Cardiac muscle cell (in vitro differentiated cells and primary cell): ENCODE measurements around the gene UBE2K. TPM values are rescaled to one million over a fixed set of nuclear protein-coding genes. Genes with fewer than 3 reads are reported as not detected.
A peak's percentile ranks its signal among the peaks of the same experiment; 100 is the strongest.

Source experiments
- DNase-seq, 2 donors: peaks; one replicate each; pipeline versions ENCODE4 v3.0.0 to v3.0.0-alpha.2; 2010 to 2017; ENCODE audit warnings: low read depth in 1 of 2, low spot score in 1 of 2
- H3K27ac ChIP-seq: fragments of 200-600 bp; sonication (generic); 2 replicates; pipeline ENCODE4 v1.5.1; 2016
- H3K27me3 ChIP-seq: fragments of 200-600 bp; sonication (generic); 2 replicates; pipeline ENCODE4 v1.6.0; 2016; ENCODE audit warnings: control low read depth
- H3K36me3 ChIP-seq: fragments of 200-600 bp; sonication (generic); 2 replicates; pipeline ENCODE4 v1.5.1; 2016; ENCODE audit warnings: control low read depth
- H3K4me1 ChIP-seq: fragments of 200-600 bp; sonication (generic); 2 replicates; pipeline ENCODE4 v1.8.1; 2017; ENCODE audit warnings: low read depth, mild to moderate bottlenecking, mixed run types
- H3K4me3 ChIP-seq: fragments of 200-600 bp; sonication (generic); 2 replicates; pipeline ENCODE4 v1.5.1; 2016; ENCODE audit warnings: mild to moderate bottlenecking
- H3K9me3 ChIP-seq: fragments of 200-600 bp; sonication (generic); 2 replicates; pipeline ENCODE4 v1.5.1; 2017; ENCODE audit warnings: low read depth, mild to moderate bottlenecking, control low read depth
- polyA plus RNA-seq: library from polyadenylated mRNA; unstranded; fragments of >200 nt; fragmentation: Nextera tagmentation; extraction: Ambion mirVana; gene quantifications from 2 replicates; pipeline ENCODE4 v1.2.1, GENCODE V29; 2016
- total RNA-seq: library from RNA; depleted of rRNA; stranded (reverse); fragments of >200 nt; gene quantifications from 2 replicates; pipeline ENCODE4 v1.2.3, GENCODE V29; 2016
- TF ChIP-seq, protein P1 (sequence below): IDR thresholded peaks from 2 replicates; pipeline ENCODE4 v1.5.1; 2012; ENCODE audit warnings: low read depth, mild to moderate bottlenecking, low read length

The UBE2K gene
- total and polyA plus RNA-seq, 2 experiments from 2014 or later, result 52.0 to 52.5 TPM

DNA sequence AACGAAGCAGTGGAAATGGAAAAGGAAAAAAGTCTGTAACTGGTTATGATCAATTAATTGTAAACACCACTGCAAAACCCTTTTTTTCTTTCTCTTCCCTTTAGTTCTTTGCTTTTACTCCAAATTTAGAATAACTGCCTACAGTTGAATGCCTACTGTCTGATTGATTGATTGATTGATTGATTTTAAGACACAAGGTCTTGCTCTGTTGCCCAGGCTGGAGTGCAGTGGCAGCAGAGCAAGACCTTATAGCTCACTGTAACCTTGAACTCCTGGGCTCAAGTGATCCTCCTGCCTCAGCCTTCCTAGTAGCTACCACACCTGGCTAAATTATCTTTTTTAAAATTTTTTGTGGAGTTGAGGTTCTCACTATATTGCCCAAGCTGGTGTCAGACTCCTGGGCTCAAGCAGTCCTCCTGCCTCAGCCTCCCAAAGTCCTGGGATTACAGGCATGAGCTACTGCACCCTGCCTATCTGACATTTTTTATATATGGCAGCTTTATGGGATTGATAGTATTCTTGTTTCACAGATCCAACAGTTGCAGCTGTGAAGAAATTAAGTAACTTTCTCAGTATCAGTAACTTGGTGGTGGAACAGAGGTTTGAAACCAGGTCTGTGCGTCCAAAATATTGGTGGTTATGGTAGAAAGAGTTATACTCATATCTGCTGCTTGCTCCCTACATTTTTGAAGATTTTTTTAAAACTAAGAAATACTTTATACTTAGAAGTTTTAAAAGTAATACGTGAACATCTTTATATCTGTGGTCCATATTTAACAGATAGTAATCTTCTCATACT is 12.4 kb downstream of the UBE2K start:
- no peaks in the 10 kb centered on the region for H3K36me3 ChIP-seq
- no peak overlapping the region for H3K4me3 ChIP-seq
- H3K27me3 ChIP-seq, result no peaks in the 10 kb centered on the region
- no peaks in the 10 kb centered on the region for H3K4me1 ChIP-seq
- H3K27ac ChIP-seq, result no peak overlapping the region
- no peaks in the 10 kb centered on the region for H3K9me3 ChIP-seq
- TF ChIP-seq, protein P1, sequence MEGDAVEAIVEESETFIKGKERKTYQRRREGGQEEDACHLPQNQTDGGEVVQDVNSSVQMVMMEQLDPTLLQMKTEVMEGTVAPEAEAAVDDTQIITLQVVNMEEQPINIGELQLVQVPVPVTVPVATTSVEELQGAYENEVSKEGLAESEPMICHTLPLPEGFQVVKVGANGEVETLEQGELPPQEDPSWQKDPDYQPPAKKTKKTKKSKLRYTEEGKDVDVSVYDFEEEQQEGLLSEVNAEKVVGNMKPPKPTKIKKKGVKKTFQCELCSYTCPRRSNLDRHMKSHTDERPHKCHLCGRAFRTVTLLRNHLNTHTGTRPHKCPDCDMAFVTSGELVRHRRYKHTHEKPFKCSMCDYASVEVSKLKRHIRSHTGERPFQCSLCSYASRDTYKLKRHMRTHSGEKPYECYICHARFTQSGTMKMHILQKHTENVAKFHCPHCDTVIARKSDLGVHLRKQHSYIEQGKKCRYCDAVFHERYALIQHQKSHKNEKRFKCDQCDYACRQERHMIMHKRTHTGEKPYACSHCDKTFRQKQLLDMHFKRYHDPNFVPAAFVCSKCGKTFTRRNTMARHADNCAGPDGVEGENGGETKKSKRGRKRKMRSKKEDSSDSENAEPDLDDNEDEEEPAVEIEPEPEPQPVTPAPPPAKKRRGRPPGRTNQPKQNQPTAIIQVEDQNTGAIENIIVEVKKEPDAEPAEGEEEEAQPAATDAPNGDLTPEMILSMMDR, result no peak
- DNase-seq, result no peak

DNA sequence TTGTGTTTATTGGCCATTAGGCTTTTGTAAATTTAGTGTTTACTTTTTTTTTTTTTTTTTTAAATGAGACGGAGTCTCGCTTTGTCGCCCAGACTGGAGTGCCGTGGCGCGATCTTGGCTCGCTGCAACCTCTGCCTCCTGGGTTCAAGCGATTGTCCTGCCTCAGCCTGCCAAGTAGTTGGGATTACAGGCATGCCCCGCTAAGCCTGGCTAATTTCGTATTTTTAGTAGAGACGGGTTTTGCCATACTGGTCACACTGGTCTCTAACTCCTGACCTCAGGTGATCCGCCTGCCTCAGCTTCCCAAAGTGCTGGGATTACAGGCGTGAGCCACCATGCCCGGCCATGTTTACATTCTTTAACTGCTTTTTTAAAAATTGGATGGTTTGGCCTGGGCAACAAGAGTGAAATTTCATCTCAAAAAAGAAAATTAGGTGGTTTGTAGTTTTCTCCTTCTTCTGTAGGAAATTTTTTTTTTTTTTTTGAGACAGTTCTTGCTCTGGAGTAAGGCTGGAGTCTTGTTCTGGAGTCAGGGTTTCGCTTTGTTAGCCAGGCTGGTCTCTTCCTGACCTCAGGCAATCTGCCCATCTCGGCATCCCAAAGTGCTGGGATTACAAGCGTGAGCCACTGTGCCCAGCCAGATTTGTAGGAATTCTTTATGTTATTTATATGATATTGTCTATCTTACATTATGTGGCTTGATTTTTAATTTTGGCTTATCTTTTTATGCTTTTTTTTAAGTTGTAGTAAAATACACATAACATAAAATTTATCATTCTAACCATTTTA is 15.1 kb downstream of the UBE2K start:
- no peaks in the 10 kb centered on the region for H3K27me3 ChIP-seq
- H3K4me3 ChIP-seq, result no peak overlapping the region
- TF ChIP-seq, protein P1, result no peak
- no peak overlapping the region for H3K27ac ChIP-seq
- DNase-seq, result peak in 1 of 2 donors; percentile 26
- no peaks in the 10 kb centered on the region for H3K4me1 ChIP-seq
- no peaks in the 10 kb centered on the region for H3K9me3 ChIP-seq
- no peaks in the 10 kb centered on the region for H3K36me3 ChIP-seq

DNA sequence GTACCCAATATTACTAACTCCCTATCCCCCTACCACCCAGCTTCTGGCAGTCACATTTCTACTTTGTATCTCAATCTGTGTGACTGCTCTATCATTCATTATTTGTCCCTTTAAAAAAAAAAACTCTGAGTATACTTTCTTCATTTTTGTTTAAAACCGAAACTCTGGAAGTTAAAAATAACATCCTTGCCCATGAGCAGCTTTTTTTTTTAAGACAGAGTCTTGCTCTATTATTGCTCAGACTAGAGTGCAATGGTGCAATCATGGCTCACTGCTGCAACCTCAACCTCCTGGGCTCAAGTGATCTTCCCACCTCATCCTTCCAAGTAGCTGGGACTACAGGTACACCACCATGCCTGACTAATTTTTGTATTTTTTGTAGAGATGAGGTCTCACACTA is 15.8 kb downstream of the UBE2K start:
- Histone ChIP-seq H3K4me1 (peaks cover under 1% of the 10 kb centered on the region), H3K36me3 (no peaks in the 10 kb centered on the region), H3K4me3 (no peak overlapping the region), H3K9me3 (no peaks in the 10 kb centered on the region), H3K27ac (peak overlapping the region; percentile 24), H3K27me3 (no peaks in the 10 kb centered on the region)
- TF ChIP-seq, protein P1, result no peak
- peak in 1 of 2 donors; percentile 69 for DNase-seq

DNA sequence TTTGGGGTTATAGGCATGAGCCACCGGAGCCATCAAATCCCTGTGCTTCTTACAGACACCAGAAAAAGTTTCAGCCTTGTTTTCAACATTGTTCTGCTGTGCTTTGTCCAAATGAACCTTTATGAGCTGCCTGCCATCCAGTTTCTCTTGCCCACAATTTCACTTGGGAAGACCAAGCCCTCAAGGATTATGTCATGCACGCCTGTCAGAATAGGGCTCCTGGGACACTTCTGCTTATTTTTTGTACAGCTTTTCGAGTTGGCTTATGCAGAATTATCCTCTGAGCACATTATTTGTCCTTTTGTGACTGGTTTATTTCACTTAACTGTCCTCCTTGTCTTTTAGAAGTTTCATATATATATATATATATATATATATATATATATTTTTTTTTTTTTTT is 16.2 kb downstream of the UBE2K start:
- peak overlapping the region; percentile 24 for H3K27ac ChIP-seq
- no peak for DNase-seq
- TF ChIP-seq, protein P1, result no peak

DNA sequence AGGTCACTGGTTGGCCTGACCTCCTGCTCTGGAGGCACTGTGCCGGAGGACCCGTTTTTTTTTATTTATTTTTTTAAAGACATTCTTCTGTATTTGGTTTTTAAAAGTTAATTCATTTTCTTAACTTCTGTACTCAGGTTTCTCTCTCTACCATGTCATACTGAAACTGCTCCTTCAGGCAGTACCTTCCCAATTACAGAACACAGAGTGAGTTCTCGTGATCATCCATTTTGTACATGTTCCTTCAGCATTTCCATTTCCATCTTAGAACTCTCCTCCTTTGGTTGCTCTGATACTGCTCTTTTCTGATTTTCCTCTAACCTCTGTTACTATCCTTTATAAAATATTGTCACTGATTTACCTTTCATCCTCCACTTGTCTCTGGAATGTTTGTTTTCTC is 17.9 kb downstream of the UBE2K start:
- Histone ChIP-seq H3K9me3 (no peaks in the 10 kb centered on the region), H3K27me3 (no peaks in the 10 kb centered on the region), H3K4me3 (no peak overlapping the region), H3K36me3 (no peaks in the 10 kb centered on the region), H3K27ac (no peak overlapping the region), H3K4me1 (peaks cover 11% of the 10 kb centered on the region)
- TF ChIP-seq, protein P1, result no peak
- no peak for DNase-seq

More for the DNA sequence above, 16.2 kb downstream of the UBE2K start:
- H3K4me3 ChIP-seq, result no peak overlapping the region
- H3K36me3 ChIP-seq, result no peaks in the 10 kb centered on the region
- H3K27me3 ChIP-seq, result no peaks in the 10 kb centered on the region
- peaks cover 5% of the 10 kb centered on the region for H3K4me1 ChIP-seq
- H3K9me3 ChIP-seq, result no peaks in the 10 kb centered on the region
